Fibroblast of lung (primary cell): ENCODE results near the gene TIMP2. TPM values are rescaled to one million over a fixed set of nuclear protein-coding genes. Genes with fewer than 3 reads are reported as not detected.

ENCODE experiments used
- DNase-seq, 2 donors: peaks; one replicate each; pipeline versions ENCODE4 v3.0.0 to v3.0.0-alpha.2; 2010; ENCODE audit warnings: low read depth in 2 of 2
- H2AFZ ChIP-seq: 2 replicates; pipeline ENCODE4 v1.5.1; 2012; ENCODE audit warnings: low read length, control low read depth, inconsistent platforms
- H3K27ac ChIP-seq: 2 replicates; pipeline ENCODE4 v1.5.1; 2011; ENCODE audit warnings: low read length, control low read depth; ENCODE audit not compliant: insufficient read depth
- H3K27me3 ChIP-seq: 2 replicates; pipeline ENCODE4 v1.5.1; 2011; ENCODE audit warnings: mild to moderate bottlenecking, low read length; ENCODE audit not compliant: control insufficient read depth, insufficient read depth
- H3K36me3 ChIP-seq: 2 replicates; pipeline ENCODE4 v1.5.1; 2011; ENCODE audit warnings: low read length; ENCODE audit not compliant: control insufficient read depth, insufficient read depth
- H3K4me1 ChIP-seq: 2 replicates; pipeline ENCODE4 v1.5.1; 2011; ENCODE audit warnings: low read length; ENCODE audit not compliant: control insufficient read depth, insufficient read depth; ENCODE audit errors: extremely low read depth
- H3K4me2 ChIP-seq: 2 replicates; pipeline ENCODE4 v1.5.1; 2011; ENCODE audit warnings: low read length, control low read depth; ENCODE audit not compliant: insufficient read depth; ENCODE audit errors: extremely low read depth
- H3K4me3 ChIP-seq, 4 experiments: fragments of 200-600 bp in 1 of 4; sonication (generic) in 1 of 4; replicated peaks in 1 of 4; 2 replicates each; pipeline ENCODE4 v1.5.1; 2011 to 2016; ENCODE audit warnings: low read length in 4 of 4, low read depth in 3 of 4, mild to moderate bottlenecking in 3 of 4, control low read depth in 2 of 4, inconsistent platforms in 1 of 4, mixed read lengths in 1 of 4; ENCODE audit not compliant: insufficient read depth in 1 of 4; ENCODE audit errors: control extremely low read depth in 1 of 4
- H3K79me2 ChIP-seq: 2 replicates; pipeline ENCODE4 v1.5.1; 2012; ENCODE audit warnings: mild to moderate bottlenecking, low read length, inconsistent platforms; ENCODE audit not compliant: control insufficient read depth, insufficient read depth
- H3K9ac ChIP-seq: 2 replicates; pipeline ENCODE4 v1.5.1; 2011; ENCODE audit warnings: mild to moderate bottlenecking, low read length, control low read depth; ENCODE audit not compliant: insufficient read depth
- H3K9me3 ChIP-seq: 2 replicates; pipeline ENCODE4 v1.5.1; 2012; ENCODE audit warnings: low read depth, low read length; ENCODE audit not compliant: control insufficient read depth, insufficient read depth
- H4K20me1 ChIP-seq: 2 replicates; pipeline ENCODE4 v1.5.1; 2011; ENCODE audit warnings: low read length; ENCODE audit not compliant: control insufficient read depth, insufficient read depth; ENCODE audit errors: extremely low read depth
- EZH2 ChIP-seq: IDR thresholded peaks from 2 replicates; pipeline ENCODE4 v1.5.1; 2012; ENCODE audit warnings: low read length, control low read depth, mild to moderate bottlenecking; ENCODE audit errors: missing control alignments
- polyA plus RNA-seq, 2 donors: library from polyadenylated mRNA; depleted of rRNA in 1 of 2; stranded (reverse) in 1 of 2; unstranded in 1 of 2; fragments of >200 nt; gene quantifications; 2 replicates each; pipeline ENCODE4 v1.2.1, GENCODE V29; 2011 to 2012; ENCODE audit warnings: missing spikeins in 1 of 2
- total RNA-seq: library from RNA; depleted of rRNA; stranded (reverse); fragments of >200 nt; gene quantifications from 2 replicates; pipeline ENCODE4 v1.2.1, GENCODE V29; 2014
- TF ChIP-seq, protein P1 (sequence below), 2 donors: IDR thresholded peaks in 1 of 2; conservative IDR thresholded peaks in 1 of 2; 1 replicate in 1 of 2; 2 replicates in 1 of 2; pipeline ENCODE4 v1.5.1; 2011 to 2012; ENCODE audit warnings: low read length in 2 of 2, control low read depth in 1 of 2, inconsistent platforms in 1 of 2, low read depth in 1 of 2, mild to moderate bottlenecking in 1 of 2

TIMP2 gene
- total and polyA plus RNA-seq, 2 donors (not counting 1 experiment from before 2014, with no cell fraction given) = 155 to 745 TPM

GRCh38 chr17:78852709-78853121 is 72.5 kb downstream of the TIMP2 start:
- H3K9ac ChIP-seq = no peak overlapping the region
- H2AFZ ChIP-seq = no peak overlapping the region
- H3K79me2 ChIP-seq = peaks cover 2% of the 10 kb centered on the region
- peaks cover 20% of the 10 kb centered on the region for H3K36me3 ChIP-seq
- no peaks in the 10 kb centered on the region for H3K9me3 ChIP-seq
- DNase-seq = peak in 1 of 2 donors; percentile 81
- H4K20me1 ChIP-seq = no peaks in the 10 kb centered on the region
- H3K4me3 ChIP-seq = no peak overlapping the region
- H3K4me1 ChIP-seq = no peaks in the 10 kb centered on the region
- no peak for TF ChIP-seq EZH2
- TF ChIP-seq, protein P1, sequence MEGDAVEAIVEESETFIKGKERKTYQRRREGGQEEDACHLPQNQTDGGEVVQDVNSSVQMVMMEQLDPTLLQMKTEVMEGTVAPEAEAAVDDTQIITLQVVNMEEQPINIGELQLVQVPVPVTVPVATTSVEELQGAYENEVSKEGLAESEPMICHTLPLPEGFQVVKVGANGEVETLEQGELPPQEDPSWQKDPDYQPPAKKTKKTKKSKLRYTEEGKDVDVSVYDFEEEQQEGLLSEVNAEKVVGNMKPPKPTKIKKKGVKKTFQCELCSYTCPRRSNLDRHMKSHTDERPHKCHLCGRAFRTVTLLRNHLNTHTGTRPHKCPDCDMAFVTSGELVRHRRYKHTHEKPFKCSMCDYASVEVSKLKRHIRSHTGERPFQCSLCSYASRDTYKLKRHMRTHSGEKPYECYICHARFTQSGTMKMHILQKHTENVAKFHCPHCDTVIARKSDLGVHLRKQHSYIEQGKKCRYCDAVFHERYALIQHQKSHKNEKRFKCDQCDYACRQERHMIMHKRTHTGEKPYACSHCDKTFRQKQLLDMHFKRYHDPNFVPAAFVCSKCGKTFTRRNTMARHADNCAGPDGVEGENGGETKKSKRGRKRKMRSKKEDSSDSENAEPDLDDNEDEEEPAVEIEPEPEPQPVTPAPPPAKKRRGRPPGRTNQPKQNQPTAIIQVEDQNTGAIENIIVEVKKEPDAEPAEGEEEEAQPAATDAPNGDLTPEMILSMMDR (conservative IDR thresholded peaks at IDR 0.05 in 1 of 2, IDR thresholded peaks at IDR 0.05 in 1 of 2; ENCODE audit: low read depth in 1 of 2, low read length in 2 of 2) = peak; percentile 21 to 28
- no peak overlapping the region for H3K27ac ChIP-seq
- no peaks in the 10 kb centered on the region for H3K27me3 ChIP-seq
- no peak overlapping the region for H3K4me2 ChIP-seq

GRCh38 chr17:78849026-78849425 is 76.2 kb downstream of the TIMP2 start:
- no peaks in the 10 kb centered on the region for H3K79me2 ChIP-seq
- no peak overlapping the region for H3K27ac ChIP-seq
- H3K9me3 ChIP-seq = no peaks in the 10 kb centered on the region
- H3K4me3 ChIP-seq = no peak overlapping the region
- TF ChIP-seq, protein P1 (conservative IDR thresholded peaks at IDR 0.05 in 1 of 2, IDR thresholded peaks at IDR 0.05 in 1 of 2; ENCODE audit: low read depth in 1 of 2, low read length in 2 of 2) = no peak
- TF ChIP-seq EZH2 = no peak
- H3K36me3 ChIP-seq = peaks cover 3% of the 10 kb centered on the region
- no peak overlapping the region for H3K9ac ChIP-seq
- H3K27me3 ChIP-seq = no peaks in the 10 kb centered on the region
- no peak for DNase-seq
- no peak overlapping the region for H3K4me2 ChIP-seq
- no peak overlapping the region for H2AFZ ChIP-seq
- H3K4me1 ChIP-seq = no peaks in the 10 kb centered on the region
- H4K20me1 ChIP-seq = no peaks in the 10 kb centered on the region

GRCh38 chr17:78847052-78847451 is 78.1 kb downstream of the TIMP2 start:
- H3K9me3 ChIP-seq = no peaks in the 10 kb centered on the region
- no peak overlapping the region for H3K27ac ChIP-seq
- no peaks in the 10 kb centered on the region for H3K36me3 ChIP-seq
- no peaks in the 10 kb centered on the region for H3K4me1 ChIP-seq
- no peak overlapping the region for H2AFZ ChIP-seq
- DNase-seq = no peak
- no peak overlapping the region for H3K4me3 ChIP-seq
- no peaks in the 10 kb centered on the region for H3K27me3 ChIP-seq
- no peaks in the 10 kb centered on the region for H3K79me2 ChIP-seq
- H3K9ac ChIP-seq = no peak overlapping the region
- TF ChIP-seq, protein P1 (conservative IDR thresholded peaks at IDR 0.05 in 1 of 2, IDR thresholded peaks at IDR 0.05 in 1 of 2; ENCODE audit: low read depth in 1 of 2, low read length in 2 of 2) = no peak
- no peak for TF ChIP-seq EZH2
- no peaks in the 10 kb centered on the region for H4K20me1 ChIP-seq
- no peak overlapping the region for H3K4me2 ChIP-seq
